Epithelial cell of esophagus (primary cell): ENCODE data around the gene ABO.

Source experiments
- DNase-seq: peaks from one replicate; pipeline ENCODE4 v3.0.0; 2010; ENCODE audit warnings: low read depth
- H3K4me3 ChIP-seq: 2 replicates; pipeline ENCODE4 v1.5.1; 2011; ENCODE audit warnings: mild to moderate bottlenecking, low read length, control low read depth
- CTCF ChIP-seq: IDR thresholded peaks from 2 replicates; pipeline ENCODE4 v1.5.1; 2011; ENCODE audit warnings: low read depth, mild to moderate bottlenecking, low read length, control low read depth, inconsistent platforms; ENCODE audit not compliant: insufficient read depth; ENCODE audit errors: missing control alignments

Gene ABO

GRCh38 chr9:133315997-133316396, 41.0 kb upstream of the ABO start:
- H3K4me3 ChIP-seq, result no peak overlapping the region
- no peak for DNase-seq
- no peak for TF ChIP-seq CTCF

- H3K4me3 ChIP-seq, result no peak overlapping the region
- TF ChIP-seq CTCF, result no peak
- no peak for DNase-seq
These were observed 34.6 kb upstream of the ABO start for GRCh38 chr9:133309608-133310007.

- DNase-seq, result no peak
- no peak for TF ChIP-seq CTCF
- H3K4me3 ChIP-seq, result no peak overlapping the region
These were observed 32.3 kb upstream of the ABO start for GRCh38 chr9:133307301-133307700.

- H3K4me3 ChIP-seq, result no peak overlapping the region
- no peak for TF ChIP-seq CTCF
- DNase-seq, result no peak
These were observed 31.5 kb upstream of the ABO start for GRCh38 chr9:133306242-133307204.

GRCh38 chr9:133305731-133306130, 30.7 kb upstream of the ABO start:
- no peak overlapping the region for H3K4me3 ChIP-seq
- no peak for TF ChIP-seq CTCF
- DNase-seq, result no peak

GRCh38 chr9:133304477-133305377, 29.7 kb upstream of the ABO start:
- no peak for DNase-seq
- no peak for TF ChIP-seq CTCF

More at GRCh38 chr9:133304477-133305377, 29.7 kb upstream of the ABO start:
- no peak overlapping the region for H3K4me3 ChIP-seq
